Smooth muscle cell (in vitro differentiated cells): Measurements from ENCODE around the gene ANKRD11. TPM values are rescaled to one million over a fixed set of nuclear protein-coding genes. Genes with fewer than 3 reads are reported as not detected.
"Not testable (repeated sequence)": the region's sequence is repeated elsewhere in the genome, so short reads cannot be mapped to it uniquely, and the experiment has no call there.

Experiments used
- DNase-seq: peaks from one replicate; lab custom pipeline; 2025; ENCODE audit not compliant: unreplicated experiment; lab: John Stamatoyannopoulos, UW
- H2AFZ ChIP-seq: fragments of 200-600 bp; sonication (generic); 2 replicates; pipeline ENCODE4 v1.6.0; 2016; ENCODE audit warnings: antibody characterized with exemption, low read depth, mild to moderate bottlenecking
- H3F3A ChIP-seq: fragments of 200-600 bp; sonication (generic); 2 replicates; pipeline ENCODE4 v1.6.0; 2017; ENCODE audit warnings: antibody characterized with exemption, low read depth
- H3K27ac ChIP-seq: fragments of 200-600 bp; sonication (generic); 2 replicates; pipeline ENCODE4 v1.5.1; 2016; ENCODE audit warnings: low read depth, mild to moderate bottlenecking
- H3K27me3 ChIP-seq: fragments of 200-600 bp; sonication (generic); 2 replicates; pipeline ENCODE4 v1.6.1; 2016; ENCODE audit warnings: low read depth, mild to moderate bottlenecking
- H3K36me3 ChIP-seq: fragments of 200-600 bp; sonication (generic); 2 replicates; pipeline ENCODE4 v1.5.1; 2016; ENCODE audit warnings: low read depth
- H3K4me1 ChIP-seq: fragments of 200-600 bp; sonication (generic); 2 replicates; pipeline ENCODE4 v1.5.1; 2016; ENCODE audit warnings: low read depth
- H3K4me2 ChIP-seq: fragments of 200-600 bp; sonication (generic); 2 replicates; pipeline ENCODE4 v1.6.0; 2016; ENCODE audit warnings: mild to moderate bottlenecking
- H3K4me3 ChIP-seq: fragments of 200-600 bp; sonication (generic); 2 replicates; pipeline ENCODE4 v1.5.1; 2016; ENCODE audit warnings: mild to moderate bottlenecking
- H3K79me2 ChIP-seq: fragments of 200-600 bp; sonication (generic); 2 replicates; pipeline ENCODE4 v1.6.0; 2016; ENCODE audit warnings: low read depth, mild to moderate bottlenecking
- H3K9ac ChIP-seq: fragments of 200-600 bp; sonication (generic); 2 replicates; pipeline ENCODE4 v1.6.0; 2016; ENCODE audit warnings: low read depth
- H3K9me3 ChIP-seq: fragments of 200-600 bp; sonication (generic); replicated peaks from 2 replicates; pipeline ENCODE4 v1.5.1; 2016; ENCODE audit warnings: low read depth
- H4K20me1 ChIP-seq: fragments of 200-600 bp; sonication (generic); 2 replicates; pipeline ENCODE4 v1.6.0; 2016; ENCODE audit warnings: low read depth
- CTCF ChIP-seq: fragments of 200-600 bp; sonication (generic); IDR thresholded peaks from 2 replicates; pipeline ENCODE4 v1.5.1; 2017; ENCODE audit warnings: borderline replicate concordance, mild to moderate bottlenecking, antibody characterized with exemption; ENCODE audit not compliant: insufficient read depth, poor library complexity, severe bottlenecking
- WGBS: methylation state at CpG from one replicate; pipeline ENCODE4 v1.1.7; 2016; ENCODE audit warnings: low lambda C conversion rate; 5-methylcytosine and 5-hydroxymethylcytosine counted together
- polyA plus RNA-seq: library from polyadenylated mRNA; unstranded; fragments of >200 nt; fragmentation: Nextera tagmentation; extraction: Ambion mirVana; gene quantifications from 2 replicates; pipeline ENCODE4 v1.2.1, GENCODE V29; 2016
- total RNA-seq: library from RNA; depleted of rRNA; stranded (reverse); fragments of >200 nt; gene quantifications from 2 replicates; pipeline ENCODE4 v1.2.3, GENCODE V29; 2014

ANKRD11 gene
- total and polyA plus RNA-seq, 2 experiments from 2014 or later = 31.5 to 105 TPM

DNA sequence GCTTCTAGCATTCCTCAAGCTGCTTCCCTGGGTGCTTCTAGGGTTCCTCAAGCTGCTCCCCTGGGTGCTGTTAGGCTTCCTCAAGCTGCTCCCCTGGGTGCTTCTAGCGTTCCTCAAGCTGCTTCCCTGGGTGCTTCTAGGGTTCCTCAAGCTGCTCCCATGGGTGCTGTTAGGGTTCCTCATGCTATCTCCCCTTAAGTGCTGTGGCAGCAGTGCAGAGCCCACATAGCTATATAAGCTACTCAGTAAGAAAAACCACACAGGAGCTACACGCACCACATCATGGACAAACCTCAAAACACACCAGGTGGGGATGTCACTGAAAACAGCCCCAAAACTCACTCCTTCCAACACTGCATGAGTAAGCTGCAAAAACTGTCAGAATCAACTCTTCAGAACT is 35.2 kb downstream of the ANKRD11 start:
- Histone ChIP-seq H3K4me1 (no peaks in the 10 kb centered on the region), H3K4me3 (no peak overlapping the region), H3K36me3 (no peaks in the 10 kb centered on the region), H3K27ac (no peak overlapping the region), H3F3A (no peaks in the 10 kb centered on the region), H3K9me3 (no peaks in the 10 kb centered on the region), H3K9ac (no peak overlapping the region), H4K20me1 (peaks cover 90% of the 10 kb centered on the region), H3K4me2 (no peak overlapping the region), H3K79me2 (peaks cover 95% of the 10 kb centered on the region), H2AFZ (no peak overlapping the region), H3K27me3 (no peaks in the 10 kb centered on the region)
- no peak for DNase-seq
- WGBS = 100% methylated on average over 2 of the region's 2 CpGs
- no peak for TF ChIP-seq CTCF

- H3K36me3 ChIP-seq, DNase-seq, H3K27ac ChIP-seq, H3F3A ChIP-seq, H3K4me1 ChIP-seq, H3K4me3 ChIP-seq, H3K4me2 ChIP-seq, H3K27me3 ChIP-seq, H2AFZ ChIP-seq, H3K9me3 ChIP-seq, H3K9ac ChIP-seq: not testable (repeated sequence)
- peaks cover 90% of the 10 kb centered on the region for H4K20me1 ChIP-seq
- H3K79me2 ChIP-seq = peaks cover 95% of the 10 kb centered on the region
- 94% methylated on average over 3 of the region's 3 CpGs for WGBS
These were observed 35.8 kb downstream of the ANKRD11 start for GRCh38 chr16:89454378-89455125.

GRCh38 chr16:89453501-89454321 is 36.6 kb downstream of the ANKRD11 start:
- no peaks in the 10 kb centered on the region for H3K4me1 ChIP-seq

More at GRCh38 chr16:89453501-89454321, 36.6 kb downstream of the ANKRD11 start:
- no peaks in the 10 kb centered on the region for H3K27me3 ChIP-seq
- H3K4me2 ChIP-seq = no peak overlapping the region
- H3K4me3 ChIP-seq = no peak overlapping the region
- H4K20me1 ChIP-seq = peaks cover 90% of the 10 kb centered on the region
- H3K9ac ChIP-seq = no peak overlapping the region
- 82% methylated on average over 13 of the region's 13 CpGs for WGBS
- H3K36me3 ChIP-seq = no peaks in the 10 kb centered on the region
- peaks cover 95% of the 10 kb centered on the region for H3K79me2 ChIP-seq
- no peaks in the 10 kb centered on the region for H3F3A ChIP-seq
- no peaks in the 10 kb centered on the region for H3K9me3 ChIP-seq
- H3K27ac ChIP-seq = peak overlapping the region; percentile 37
- TF ChIP-seq CTCF = no peak
- H2AFZ ChIP-seq = no peak overlapping the region
- DNase-seq = no peak
